GM21619 (cell line): Measurements from ENCODE around the gene SMPX.

ENCODE experiments used
- ATAC-seq: cut with Tn5 transposase; IDR thresholded peaks from one replicate; pipeline ENCODE4 v1.9.1; 2021; ENCODE audit not compliant: unreplicated experiment

The SMPX gene

DNA sequence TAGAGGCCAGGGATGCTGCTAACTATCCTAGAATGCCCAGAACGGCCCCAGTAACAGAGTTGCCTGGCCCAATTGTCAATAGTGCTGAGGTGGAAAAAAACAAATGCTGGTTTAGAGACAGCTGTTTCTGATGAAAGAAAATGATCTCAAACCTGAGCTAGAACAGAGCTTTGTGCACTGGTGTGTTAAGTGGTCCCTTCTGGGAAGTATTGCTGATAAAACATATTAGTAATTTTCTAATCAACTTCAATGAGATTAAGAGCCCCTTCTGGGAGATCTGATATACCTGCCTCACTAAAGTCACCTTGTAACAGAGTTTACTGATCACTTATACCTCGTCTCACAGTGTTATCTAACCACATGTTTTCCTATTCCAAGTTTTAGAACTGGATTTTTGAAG lies 42.1 kb downstream of the SMPX start:
- no peak for ATAC-seq

DNA sequence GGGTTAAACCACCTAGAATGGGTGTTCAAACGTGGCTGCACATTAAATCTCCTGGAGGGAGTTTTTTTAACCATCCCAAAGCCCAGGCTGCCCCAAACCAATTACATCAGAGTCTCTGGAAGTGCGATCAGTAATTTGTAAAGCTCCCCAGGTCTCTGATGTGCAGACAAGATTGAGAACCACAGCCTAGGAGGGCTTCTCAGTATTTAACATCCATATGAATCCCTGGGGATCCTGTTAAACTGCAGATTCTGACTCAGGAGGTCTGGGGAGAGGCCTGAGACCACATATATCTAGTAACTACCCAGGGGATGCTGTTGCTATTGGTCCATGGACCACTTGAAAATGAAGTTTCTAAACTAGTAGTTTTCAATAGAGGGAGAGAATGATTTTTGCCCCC lies 42.6 kb downstream of the SMPX start:
- ATAC-seq: no peak

DNA sequence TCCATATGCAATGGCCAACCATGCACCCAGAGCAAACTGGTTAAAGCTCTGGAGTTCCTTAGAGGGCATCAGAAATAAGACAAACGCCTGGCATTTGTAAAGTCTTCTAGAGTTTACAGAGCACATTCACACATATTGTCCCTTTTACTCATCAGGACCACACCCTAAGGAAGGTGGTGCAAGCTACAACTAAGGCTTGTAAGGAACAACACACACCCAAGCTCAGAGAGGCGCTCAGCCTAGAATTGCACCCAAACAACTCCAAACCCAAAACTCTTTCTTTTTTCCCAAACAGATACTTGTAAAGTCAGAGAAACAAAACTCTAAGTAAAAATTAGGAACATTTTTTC lies 46.1 kb downstream of the SMPX start:
- ATAC-seq: no peak

DNA sequence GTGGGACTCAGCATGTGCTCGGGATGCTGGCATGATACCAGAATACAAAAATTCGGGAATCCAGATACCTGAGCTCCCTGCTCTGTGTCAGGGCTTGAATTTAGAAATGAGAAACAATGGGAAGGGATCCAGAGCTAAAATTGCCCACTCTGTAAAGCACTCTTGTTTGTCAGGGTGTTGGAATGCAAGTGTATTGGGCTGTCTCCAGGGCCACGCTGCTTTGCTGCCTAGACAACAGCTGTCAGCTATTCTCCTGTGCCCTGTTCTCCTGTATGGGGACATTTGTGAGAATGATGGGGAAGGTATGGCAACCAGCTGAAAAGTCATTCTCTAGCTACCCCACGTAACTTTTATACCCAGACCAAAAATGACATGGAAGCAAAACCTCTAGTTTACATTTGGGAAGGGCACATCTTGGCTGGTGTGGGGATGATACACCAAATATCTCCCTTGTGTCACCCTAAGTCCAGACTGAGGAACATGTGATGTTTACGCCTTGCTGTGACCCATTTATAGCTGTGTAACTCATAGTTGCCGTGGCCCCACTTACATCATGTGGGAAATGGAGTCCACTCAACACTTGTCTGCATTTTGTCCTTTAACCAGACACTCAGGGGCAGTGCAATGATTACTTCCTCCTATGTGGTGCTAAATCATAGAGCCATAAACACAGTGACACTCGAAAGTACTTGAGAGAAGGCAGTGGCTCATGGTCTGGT lies 46.6 kb downstream of the SMPX start:
- ATAC-seq: no peak

DNA sequence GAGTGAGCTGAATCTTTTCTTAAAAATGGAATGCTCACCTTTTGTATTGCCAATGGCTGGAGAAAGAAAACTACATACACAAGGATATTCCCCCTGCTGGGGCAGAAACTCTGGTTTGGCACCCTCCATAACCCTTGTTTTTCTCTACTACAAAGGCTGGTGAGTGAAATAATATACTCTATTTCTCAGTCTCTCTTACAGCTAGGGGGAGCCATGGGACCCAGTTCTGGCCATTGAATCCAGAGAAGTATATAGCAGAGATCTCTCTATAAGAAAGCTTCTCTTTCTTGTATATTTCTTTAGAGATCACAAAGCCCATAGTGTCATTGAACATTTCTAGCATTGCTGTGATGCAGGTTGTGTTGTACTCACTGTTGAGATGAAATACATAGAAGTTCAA lies 49.8 kb downstream of the SMPX start:
- no peak for ATAC-seq

DNA sequence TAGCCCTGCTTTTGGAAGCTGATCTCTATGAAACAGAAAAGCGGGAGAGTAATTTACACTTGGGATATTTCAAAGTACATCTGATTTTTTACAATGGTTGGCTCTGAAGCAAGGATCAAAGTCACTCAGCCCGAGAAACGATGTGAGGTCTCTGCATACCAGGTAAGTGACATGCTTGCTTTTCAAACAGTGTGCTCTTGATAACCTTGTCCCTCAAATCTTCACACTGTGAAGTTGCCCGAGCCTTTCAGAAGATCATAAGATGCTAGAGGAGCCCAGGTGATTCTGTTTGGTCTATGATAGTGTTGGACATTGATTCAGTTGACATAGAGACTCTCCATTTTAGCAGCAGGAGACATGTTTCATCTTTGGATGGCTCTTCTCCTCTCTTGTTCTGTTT lies 52.7 kb downstream of the SMPX start:
- no peak for ATAC-seq

DNA sequence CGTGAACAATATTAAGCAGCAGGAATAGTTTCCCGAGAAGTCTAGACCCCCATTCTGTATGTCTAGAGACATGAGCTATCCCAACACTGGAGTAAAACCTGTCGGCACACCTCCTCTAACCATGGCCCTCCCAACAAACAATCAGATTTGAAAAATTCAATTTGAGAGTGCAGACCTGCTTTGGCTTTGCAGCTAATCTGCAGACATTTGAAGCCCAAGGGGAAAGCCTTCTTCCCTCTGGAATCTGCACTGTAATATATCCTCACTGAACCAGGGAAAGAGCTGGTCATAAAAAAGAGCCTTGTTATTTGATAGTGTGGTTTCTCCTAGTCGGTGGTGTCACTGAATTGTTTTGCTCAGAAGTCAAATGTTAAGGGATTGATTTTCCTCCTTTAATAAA lies 55.2 kb downstream of the SMPX start:
- ATAC-seq: no peak

DNA sequence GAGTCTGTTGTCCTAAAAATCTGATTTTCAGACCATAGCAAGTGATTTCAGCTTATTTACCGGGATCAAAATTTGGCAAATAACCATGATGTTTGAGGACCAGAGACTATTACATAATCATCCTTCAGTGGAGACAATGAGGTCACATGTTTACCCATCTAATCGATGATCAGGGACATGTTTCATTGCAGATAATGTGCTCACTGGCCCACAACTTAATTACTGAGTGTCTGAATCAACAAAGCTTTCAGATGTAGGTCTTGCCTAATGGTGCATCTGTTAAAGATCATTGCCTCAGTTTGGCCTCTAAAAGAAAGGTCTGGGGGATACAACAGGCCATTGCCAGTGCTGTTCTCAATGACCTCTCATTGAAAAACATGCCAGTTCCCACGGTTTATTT lies 56.9 kb downstream of the SMPX start:
- ATAC-seq: no peak

DNA sequence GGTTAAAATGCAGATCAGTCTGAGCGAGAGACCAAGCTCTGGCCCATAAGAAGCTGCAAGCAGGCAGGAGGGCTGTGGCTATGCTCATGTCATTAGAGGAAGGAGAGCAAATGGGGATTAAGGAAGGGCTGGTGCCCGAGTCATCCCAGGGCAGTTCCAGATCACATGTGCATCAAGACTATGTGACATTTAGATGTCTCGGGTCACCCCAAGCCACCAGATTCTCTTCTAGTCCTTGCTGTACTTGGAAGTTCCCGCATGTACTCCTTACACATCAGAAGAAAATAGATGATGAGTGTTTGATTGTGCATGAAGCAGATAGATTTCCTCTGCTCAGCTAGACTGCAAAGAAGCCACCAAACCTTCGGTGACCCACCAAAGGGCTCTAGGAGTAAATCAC lies 57.6 kb downstream of the SMPX start:
- ATAC-seq: no peak

DNA sequence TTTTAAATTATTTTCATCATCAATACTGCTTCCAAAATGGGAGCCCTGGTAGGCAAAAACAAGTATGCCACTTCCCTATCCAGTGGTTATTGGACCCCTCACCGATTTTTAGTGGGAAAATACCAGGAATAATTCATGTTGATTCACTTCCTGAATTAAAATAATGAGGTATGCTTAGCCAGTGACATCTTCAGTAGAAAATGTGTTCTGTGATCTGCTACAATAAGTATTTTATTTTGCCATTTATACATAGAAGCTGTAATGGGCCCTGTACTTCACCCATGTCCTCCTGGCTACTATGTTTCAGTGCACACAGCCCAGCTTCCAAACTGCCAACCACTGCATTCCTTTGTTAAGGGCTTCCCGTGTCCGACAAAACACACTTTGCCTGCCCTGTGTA lies 58.8 kb downstream of the SMPX start:
- no peak for ATAC-seq

DNA sequence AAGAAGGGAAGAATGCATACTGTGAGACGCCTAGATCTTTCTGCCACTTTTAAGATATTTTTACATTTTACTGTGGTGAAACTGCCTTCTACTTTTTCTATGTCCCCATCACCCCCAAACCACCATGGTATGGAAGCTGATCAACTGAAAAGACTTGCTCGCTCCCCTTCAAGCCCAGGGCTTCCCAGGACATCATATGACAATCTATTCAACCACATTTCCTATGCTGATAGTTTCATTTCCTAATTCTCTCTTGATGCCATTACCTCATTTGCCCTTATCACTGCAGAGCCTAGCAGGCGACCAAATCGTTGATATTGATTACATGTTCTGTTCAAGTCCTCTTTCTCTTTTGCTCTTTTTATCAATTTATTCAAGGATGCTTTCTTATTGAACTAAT lies 59.6 kb downstream of the SMPX start:
- ATAC-seq: no peak

DNA sequence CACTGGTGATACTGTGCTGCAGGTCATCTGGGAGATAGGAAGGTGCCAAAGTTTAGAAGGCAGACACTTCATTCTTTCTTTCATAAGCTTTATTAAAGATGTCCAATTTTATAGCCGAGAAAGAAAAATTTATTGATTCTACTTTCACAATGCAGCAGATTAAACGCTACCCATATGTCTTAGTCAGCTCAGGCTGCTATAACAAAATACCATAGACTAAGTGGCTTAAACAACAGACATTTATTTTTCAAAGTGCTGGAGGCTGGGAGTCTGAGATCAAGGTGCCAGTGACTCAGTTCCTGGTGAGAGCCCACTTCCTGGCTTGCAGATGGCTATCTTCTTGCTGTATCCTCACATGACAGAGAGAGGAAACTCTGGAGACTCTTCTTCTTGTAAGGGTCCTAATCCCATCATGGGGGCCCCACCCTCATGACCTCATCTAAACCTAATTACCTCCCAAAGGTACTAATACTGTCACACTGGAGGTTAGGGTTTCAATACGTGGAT lies 66.4 kb downstream of the SMPX start:
- ATAC-seq: no peak

DNA sequence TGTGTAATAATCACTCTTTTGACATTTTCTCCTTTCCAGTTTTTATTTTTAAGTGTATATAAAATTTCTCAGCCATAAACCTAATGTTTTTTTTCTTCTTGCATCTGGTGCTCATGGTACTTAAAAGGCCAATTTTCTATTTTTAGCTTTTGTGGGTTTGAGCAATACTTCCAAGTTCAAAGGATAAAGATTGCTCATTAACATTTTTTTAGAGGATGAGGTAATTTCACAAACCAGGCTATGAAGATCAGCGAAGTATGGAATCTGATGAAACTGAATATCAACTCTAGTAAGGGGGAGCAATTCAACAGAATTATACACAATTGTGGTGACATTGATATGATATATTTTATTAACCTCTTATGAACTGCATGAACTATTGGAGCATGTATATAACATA lies 74.0 kb downstream of the SMPX start:
- ATAC-seq: no peak

DNA sequence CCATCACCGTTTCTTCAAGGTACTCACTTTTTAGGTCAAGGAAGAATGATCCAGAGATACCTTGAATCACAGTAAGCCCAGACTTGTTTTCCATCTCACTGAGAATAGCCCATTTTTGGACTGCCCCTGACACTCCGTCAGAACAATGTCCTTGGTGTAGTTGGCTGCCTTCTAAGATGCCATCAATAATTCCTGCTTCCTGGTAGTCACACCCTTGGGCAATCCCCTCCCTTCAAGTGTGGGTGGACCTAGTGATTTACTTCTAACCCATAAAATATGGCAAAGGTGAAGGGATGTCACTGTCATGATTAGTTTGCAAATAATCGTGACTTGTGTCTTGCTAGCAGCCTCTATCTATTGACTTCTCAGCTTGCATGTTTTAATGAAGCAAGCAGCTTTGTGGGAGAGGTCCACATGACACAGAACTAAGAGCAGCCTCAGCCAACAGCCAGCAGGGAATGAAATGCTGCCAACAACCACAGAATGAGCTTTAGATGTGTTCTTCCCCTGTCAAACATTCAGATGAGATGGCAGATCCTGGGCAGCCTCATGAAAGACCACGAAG lies 79.8 kb downstream of the SMPX start:
- ATAC-seq: no peak

DNA sequence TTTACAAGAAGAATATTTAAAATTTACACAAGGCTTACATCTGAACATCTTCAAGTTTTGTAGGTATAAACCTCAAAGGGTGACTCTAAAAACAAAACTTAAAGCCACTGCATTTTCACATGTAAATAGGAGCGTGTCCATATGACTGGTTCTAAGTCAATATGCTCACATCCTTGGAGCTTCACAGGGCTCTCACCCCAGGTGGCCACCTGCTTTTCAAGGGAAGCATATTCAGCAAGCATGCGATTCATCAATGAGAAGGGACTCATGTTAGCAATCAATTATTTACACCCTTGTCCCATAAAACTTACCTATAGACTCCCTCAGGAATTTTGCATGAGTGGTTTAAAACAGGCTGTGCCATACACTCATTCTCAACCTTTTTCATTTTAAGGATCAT lies 82.0 kb downstream of the SMPX start:
- no peak for ATAC-seq

DNA sequence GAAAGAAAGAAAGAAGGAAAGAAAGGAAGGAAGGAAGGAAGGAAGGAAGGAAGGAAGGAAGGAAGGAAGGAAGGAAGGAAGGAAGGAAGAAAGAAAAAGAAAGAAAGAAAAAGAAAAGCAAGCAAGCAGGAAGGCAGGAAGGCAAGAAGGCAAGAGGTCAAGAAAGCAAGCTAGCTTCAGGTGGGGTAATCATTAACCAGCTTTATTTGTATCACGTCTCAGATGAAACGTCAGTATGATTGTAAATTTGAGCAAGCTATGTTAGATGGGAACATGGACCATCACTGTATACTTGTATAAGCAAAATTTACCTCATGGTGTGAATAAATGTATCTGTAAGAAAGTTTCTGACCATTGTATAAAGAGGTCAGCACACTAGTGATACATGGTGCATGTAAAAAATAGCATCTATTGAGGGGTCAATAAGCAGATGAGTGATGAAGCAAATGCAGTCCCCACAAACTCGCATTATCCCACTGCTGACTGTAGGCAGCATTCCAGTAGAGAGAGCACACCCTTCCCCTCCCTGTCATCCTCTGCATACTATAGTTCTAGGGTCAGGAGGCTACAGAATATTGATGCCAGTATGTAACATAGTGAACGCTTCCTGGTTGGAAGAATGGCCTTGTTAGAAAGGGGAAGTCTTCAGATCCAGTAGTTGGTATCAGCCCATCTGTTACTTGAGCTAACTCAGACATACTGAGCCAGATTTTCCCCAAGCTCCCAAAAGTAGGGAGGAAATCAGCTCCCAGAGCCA lies 83.3 kb downstream of the SMPX start:
- no peak for ATAC-seq

DNA sequence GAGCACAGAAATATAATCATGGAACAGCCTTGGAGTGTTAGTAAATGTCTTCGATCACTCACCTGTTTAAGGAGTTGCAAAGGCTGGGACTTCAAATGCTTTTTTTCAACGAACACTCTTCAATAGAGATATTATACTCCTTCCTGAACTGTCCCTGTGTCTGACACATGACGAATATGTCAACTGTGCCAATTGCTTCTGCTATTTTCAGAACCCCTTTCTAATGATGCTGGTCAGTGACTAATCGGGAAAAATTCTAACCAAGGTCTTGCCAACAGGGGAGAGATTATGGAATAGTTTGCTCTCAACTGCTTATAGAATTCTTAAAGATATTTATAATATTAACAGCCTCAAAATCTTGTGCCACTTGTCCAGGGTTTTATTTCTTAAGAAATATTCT lies 91.2 kb downstream of the SMPX start:
- no peak for ATAC-seq

DNA sequence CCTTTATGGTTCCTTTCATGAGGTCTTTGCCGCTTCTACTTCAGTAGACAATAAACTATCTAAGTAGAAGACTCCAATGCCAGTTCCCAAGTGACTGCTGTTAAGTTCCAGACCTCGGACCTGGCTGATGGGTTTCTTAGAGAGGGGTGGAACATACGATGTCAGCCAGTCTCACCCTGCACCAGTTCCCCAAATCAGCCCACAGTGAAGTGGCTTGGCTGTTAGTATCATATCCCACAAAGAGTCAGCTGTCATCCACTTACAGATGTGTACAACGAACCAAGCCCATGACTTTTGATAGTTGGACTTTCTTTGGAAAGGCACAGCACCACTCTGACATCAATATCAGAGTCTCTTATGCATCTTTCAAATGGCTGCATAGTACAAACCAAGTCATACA lies 91.7 kb downstream of the SMPX start:
- ATAC-seq: no peak

DNA sequence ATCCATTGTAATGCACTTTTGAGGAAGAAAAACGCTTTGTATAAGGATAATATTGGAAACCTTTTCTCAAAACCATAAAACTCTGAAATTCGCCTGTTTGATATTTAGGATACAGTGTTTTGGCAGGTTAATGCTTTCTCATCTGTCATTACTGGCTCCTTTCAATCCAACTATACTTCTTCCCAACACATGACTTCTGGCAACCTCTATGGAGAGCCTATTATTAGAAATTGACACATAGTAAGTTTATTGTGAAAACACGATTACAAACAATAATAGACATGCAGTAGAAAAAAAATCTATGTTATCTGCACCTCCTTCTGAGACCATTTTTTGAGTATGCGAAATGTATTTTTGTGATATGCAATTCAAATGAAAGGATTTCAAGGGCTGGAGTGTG lies 95.2 kb downstream of the SMPX start:
- no peak for ATAC-seq

DNA sequence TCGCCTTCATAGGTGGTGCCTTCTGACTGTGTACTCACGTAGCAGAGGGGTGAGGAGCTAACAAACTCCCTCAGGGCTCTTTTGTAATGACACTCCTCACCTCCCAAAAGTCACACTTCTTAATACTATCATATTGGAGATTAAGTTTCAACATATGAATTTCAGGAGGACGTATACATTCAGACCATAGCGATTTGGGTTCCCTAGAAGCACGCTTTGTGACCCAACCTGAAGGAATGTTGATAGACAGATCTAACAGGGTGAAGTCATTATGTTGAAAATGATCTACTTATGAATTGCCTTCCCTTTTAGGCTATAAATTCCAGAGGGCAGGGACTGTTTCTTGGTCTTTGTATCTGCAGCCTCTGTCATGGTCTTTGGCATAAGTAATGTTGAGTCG lies 96.6 kb downstream of the SMPX start:
- ATAC-seq: no peak

DNA sequence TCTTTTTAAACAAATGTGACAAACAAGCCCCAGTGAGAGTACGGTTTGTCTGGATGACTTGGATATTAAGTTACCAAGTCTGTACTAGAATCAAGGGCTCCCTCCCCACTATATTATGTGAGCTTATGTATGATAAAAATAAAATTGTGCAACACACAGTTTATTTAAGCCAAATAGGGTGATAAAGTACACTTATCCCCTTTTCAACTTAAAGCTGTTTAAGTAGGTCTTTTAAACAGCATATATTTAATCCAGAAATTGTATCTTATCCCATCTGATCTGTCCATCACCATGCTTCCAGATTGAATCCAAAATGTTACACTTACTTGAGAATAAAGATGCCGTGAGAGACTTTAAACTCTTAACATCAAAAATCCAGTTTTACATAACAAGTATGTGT lies 97.8 kb downstream of the SMPX start:
- no peak for ATAC-seq

DNA sequence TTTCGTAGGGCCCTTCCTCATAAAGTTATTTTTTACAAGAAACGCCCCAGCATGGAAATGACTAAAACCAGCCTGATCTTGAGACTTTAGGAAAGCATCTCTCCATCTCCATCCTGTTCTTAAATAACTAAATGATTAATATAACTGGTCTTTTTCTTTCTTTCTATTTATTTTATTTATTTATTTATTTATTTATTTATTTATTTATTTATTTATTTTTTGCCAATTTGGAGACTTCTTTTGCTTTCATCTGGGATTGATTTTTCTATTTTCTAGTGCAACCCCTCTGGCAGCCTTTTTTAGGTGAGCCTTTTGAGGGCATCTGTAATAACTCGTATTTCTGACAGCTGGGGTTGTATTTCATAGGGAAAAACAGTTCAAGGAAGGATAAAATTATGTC lies 98.6 kb downstream of the SMPX start:
- no peak for ATAC-seq
